SJSA1 (cell line): ENCODE measurements around the gene LAX1. TPM values are rescaled to one million over a fixed set of nuclear protein-coding genes. Genes with fewer than 3 reads are reported as not detected.
"Not testable (repeated sequence)": the region's sequence is repeated elsewhere in the genome, so short reads cannot be mapped to it uniquely, and the experiment has no call there.

Experiments used
- DNase-seq, 2 experiments: peaks; one replicate each; pipeline ENCODE4 v3.0.0-alpha.2; 2015 to 2020; ENCODE audit warnings: low spot score in 2 of 2, low read depth in 1 of 2
- H3K27ac ChIP-seq: fragments of 250-450 bp; sonication (Bioruptor Pico); 2 replicates; pipeline ENCODE4 v1.5.1; 2020; ENCODE audit warnings: mild to moderate bottlenecking, moderate library complexity
- H3K27me3 ChIP-seq: fragments of 250-450 bp; sonication (Bioruptor Pico); replicated peaks from 2 replicates; pipeline ENCODE4 v1.5.1; 2020; ENCODE audit warnings: mild to moderate bottlenecking, moderate library complexity
- H3K36me3 ChIP-seq: fragments of 250-450 bp; sonication (Bioruptor Pico); 2 replicates; pipeline ENCODE4 v1.5.1; 2020; ENCODE audit warnings: mild to moderate bottlenecking
- H3K4me1 ChIP-seq: fragments of 250-450 bp; sonication (Bioruptor Pico); replicated peaks from 2 replicates; pipeline ENCODE4 v1.6.1; 2021; ENCODE audit warnings: mild to moderate bottlenecking
- H3K4me3 ChIP-seq: fragments of 250-450 bp; sonication (Bioruptor Pico); 2 replicates; pipeline ENCODE4 v1.5.1; 2020; ENCODE audit warnings: mild to moderate bottlenecking
- H3K9me3 ChIP-seq: fragments of 250-450 bp; sonication (Bioruptor Pico); replicated peaks from 2 replicates; pipeline ENCODE4 v1.5.1; 2020; ENCODE audit warnings: mild to moderate bottlenecking
- total RNA-seq: library from RNA; depleted of rRNA; stranded (reverse); fragments of >200 nt; shearing (Covaris generic); gene quantifications from 2 replicates; pipeline ENCODE4 v1.2.3, GENCODE V29; 2014

Gene LAX1
- total RNA-seq, 1 experiment from 2014 or later: 0.03 TPM

- Histone ChIP-seq H3K9me3 (no peaks in the 10 kb centered on the region), H3K27ac (no peak overlapping the region), H3K36me3 (no peaks in the 10 kb centered on the region), H3K4me3 (no peak overlapping the region), H3K27me3 (no peaks in the 10 kb centered on the region), H3K4me1 (no peaks in the 10 kb centered on the region)
- no peak for DNase-seq
Observed at GRCh38 chr1:203778789-203779188, 13.8 kb downstream of the LAX1 start.

- no peak for DNase-seq
- no peak overlapping the region for H3K4me3 ChIP-seq
- H3K27me3 ChIP-seq: no peaks in the 10 kb centered on the region
Observed at GRCh38 chr1:203781962-203782361, 17.0 kb downstream of the LAX1 start.

GRCh38 chr1:203789966-203790365 is 25.0 kb downstream of the LAX1 start:
- Histone ChIP-seq H3K4me1 (peaks cover 3% of the 10 kb centered on the region; the same call in 1 of the 2 replicates), H3K27ac (no peak overlapping the region), H3K36me3 (no peaks in the 10 kb centered on the region), H3K9me3 (no peaks in the 10 kb centered on the region), H3K4me3 (no peak overlapping the region), H3K27me3 (no peaks in the 10 kb centered on the region)
- no peak for DNase-seq

More at GRCh38 chr1:203781962-203782361, 17.0 kb downstream of the LAX1 start:
- no peak overlapping the region for H3K27ac ChIP-seq
- no peaks in the 10 kb centered on the region for H3K36me3 ChIP-seq
- no peaks in the 10 kb centered on the region for H3K9me3 ChIP-seq
- H3K4me1 ChIP-seq: no peaks in the 10 kb centered on the region

- no peaks in the 10 kb centered on the region for H3K9me3 ChIP-seq
- no peaks in the 10 kb centered on the region for H3K27me3 ChIP-seq
- no peak for DNase-seq
- no peak overlapping the region for H3K4me3 ChIP-seq
- peaks cover 6% of the 10 kb centered on the region; the same call in 1 of the 2 replicates for H3K36me3 ChIP-seq
- H3K4me1 ChIP-seq: peaks cover 4% of the 10 kb centered on the region; the same call in 1 of the 2 replicates
- no peak overlapping the region for H3K27ac ChIP-seq
Observed at GRCh38 chr1:203791498-203791897, 26.5 kb downstream of the LAX1 start.

GRCh38 chr1:203792486-203792885 is 27.5 kb downstream of the LAX1 start:
- Histone ChIP-seq H3K27me3 (no peaks in the 10 kb centered on the region), H3K4me3 (no peak overlapping the region), H3K36me3 (peaks cover 15% of the 10 kb centered on the region), H3K9me3 (no peaks in the 10 kb centered on the region), H3K27ac (no peak overlapping the region), H3K4me1 (peaks cover 14% of the 10 kb centered on the region)
- no peak for DNase-seq

GRCh38 chr1:203793561-203793960 is 28.6 kb downstream of the LAX1 start:
- DNase-seq, H3K27ac ChIP-seq, H3K4me3 ChIP-seq, H3K27me3 ChIP-seq, H3K9me3 ChIP-seq: not testable (repeated sequence)
- H3K36me3 ChIP-seq: peaks cover 26% of the 10 kb centered on the region
- H3K4me1 ChIP-seq: peaks cover 14% of the 10 kb centered on the region

GRCh38 chr1:203794764-203795440 is 29.9 kb downstream of the LAX1 start:
- peaks cover 14% of the 10 kb centered on the region for H3K4me1 ChIP-seq
- H3K9me3 ChIP-seq: no peaks in the 10 kb centered on the region
- DNase-seq: no peak
- peak overlapping the region; percentile 68 for H3K4me3 ChIP-seq
- H3K27ac ChIP-seq: peak overlapping the region; percentile 98
- no peaks in the 10 kb centered on the region for H3K27me3 ChIP-seq
- peaks cover 40% of the 10 kb centered on the region for H3K36me3 ChIP-seq

- Histone ChIP-seq H3K4me3 (peak within 1 kb of the TSS; percentile 68), H3K9me3 (no peaks in the 10 kb centered on the region), H3K27ac (peak within 1 kb of the TSS; percentile 98), H3K27me3 (no peaks in the 10 kb centered on the region), H3K36me3 (peaks cover 47% of the 10 kb centered on the region), H3K4me1 (peaks cover 14% of the 10 kb centered on the region)
- peak; percentile 95 to 99 for DNase-seq
Observed at GRCh38 chr1:203795441-203796235, 30.7 kb downstream of the LAX1 start, which contains the start of the genes ZBED6 and ZC3H11A. TSS of gene ZBED6 (plus strand) at chr1:203795623. CDS start at chr1:203797523, 1,900 bp downstream. TSS of gene ZC3H11A (plus strand) at chr1:203795623. CDS start at chr1:203817071, 21,448 bp downstream.

GRCh38 chr1:203796236-203796605 is 31.2 kb downstream of the LAX1 start:
- H3K36me3 ChIP-seq: peaks cover 51% of the 10 kb centered on the region
- no peaks in the 10 kb centered on the region for H3K27me3 ChIP-seq
- peaks cover 14% of the 10 kb centered on the region for H3K4me1 ChIP-seq
- H3K9me3 ChIP-seq: no peaks in the 10 kb centered on the region
- peak overlapping the region; percentile 98 for H3K27ac ChIP-seq
- peak overlapping the region; percentile 68 for H3K4me3 ChIP-seq
- DNase-seq: peak; percentile 48 to 69

- no peaks in the 10 kb centered on the region for H3K9me3 ChIP-seq
- H3K36me3 ChIP-seq: peaks cover 60% of the 10 kb centered on the region
- no peak for DNase-seq
- no peak overlapping the region; the same call in 1 of the 2 replicates for H3K27ac ChIP-seq
- peaks cover 14% of the 10 kb centered on the region for H3K4me1 ChIP-seq
- no peaks in the 10 kb centered on the region for H3K27me3 ChIP-seq
- peak overlapping the region; percentile 68; the same call in 1 of the 2 replicates for H3K4me3 ChIP-seq
Observed at GRCh38 chr1:203797216-203797615, 32.2 kb downstream of the LAX1 start.

GRCh38 chr1:203797948-203798655 is 33.1 kb downstream of the LAX1 start:
- Histone ChIP-seq H3K27me3 (no peaks in the 10 kb centered on the region), H3K36me3 (peaks cover 66% of the 10 kb centered on the region), H3K4me1 (peaks cover 14% of the 10 kb centered on the region), H3K4me3 (no peak overlapping the region), H3K9me3 (no peaks in the 10 kb centered on the region), H3K27ac (no peak overlapping the region)
- no peak for DNase-seq

GRCh38 chr1:203799157-203799556 is 34.2 kb downstream of the LAX1 start:
- Histone ChIP-seq H3K27me3 (no peaks in the 10 kb centered on the region), H3K4me3 (no peak overlapping the region), H3K4me1 (peaks cover 14% of the 10 kb centered on the region), H3K9me3 (no peaks in the 10 kb centered on the region), H3K36me3 (peaks cover 75% of the 10 kb centered on the region), H3K27ac (no peak overlapping the region)
- no peak for DNase-seq

GRCh38 chr1:203799971-203800370 is 35.0 kb downstream of the LAX1 start:
- peaks cover 82% of the 10 kb centered on the region for H3K36me3 ChIP-seq
- H3K4me1 ChIP-seq: peaks cover 11% of the 10 kb centered on the region
- DNase-seq: no peak
- no peaks in the 10 kb centered on the region for H3K9me3 ChIP-seq
- H3K27me3 ChIP-seq: no peaks in the 10 kb centered on the region
- no peak overlapping the region for H3K27ac ChIP-seq
- H3K4me3 ChIP-seq: no peak overlapping the region
